ENCODE measurements around the gene MEN1. TPM values are rescaled to one million over a fixed set of nuclear protein-coding genes. Genes with fewer than 3 reads are reported as not detected.

Gene MEN1
- total RNA-seq, 1 donor from 2014 or later: 4.3 TPM

DNA sequence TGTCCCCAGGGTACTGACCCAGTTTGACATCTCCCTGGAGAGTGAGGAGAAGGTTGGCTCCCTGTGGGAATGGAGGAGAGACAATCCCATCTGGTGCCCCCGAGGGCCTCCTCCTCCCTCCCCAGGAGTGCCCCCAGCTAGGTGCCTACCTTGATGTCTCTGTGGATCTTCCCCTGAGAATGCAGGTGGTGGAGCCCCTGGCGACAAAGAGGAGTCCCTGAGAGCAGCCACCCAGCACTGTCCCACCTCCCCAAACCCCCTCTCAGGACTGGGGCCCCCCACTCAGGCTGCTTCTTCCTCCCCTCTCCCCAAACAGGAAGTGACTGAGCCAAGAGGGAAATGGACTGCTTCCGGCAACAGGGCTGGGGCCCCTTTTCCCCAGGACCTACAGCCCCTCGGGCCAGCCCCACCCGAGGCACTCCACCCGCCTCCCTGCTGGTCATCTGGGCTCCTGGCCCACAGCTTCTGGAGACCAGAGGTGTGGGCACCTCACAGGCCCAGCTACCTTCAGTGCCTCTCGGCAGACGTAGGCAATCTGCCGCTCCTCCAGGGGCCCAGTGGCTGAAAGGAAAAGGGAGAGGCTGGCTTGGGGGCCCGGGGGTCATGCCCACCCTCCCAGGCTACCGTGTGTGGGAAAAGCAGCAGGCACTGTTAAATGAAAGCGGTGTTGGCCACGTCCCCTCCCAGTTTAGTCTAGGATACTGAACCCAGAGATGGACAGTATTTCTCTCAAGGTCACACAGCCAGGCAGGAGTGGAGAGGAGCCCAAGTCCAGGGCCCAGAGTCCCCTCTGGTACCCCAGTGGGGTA, 8.6 kb downstream of the MEN1 start:
- no peak for DNase-seq (ENCODE audit: low spot score)

GRCh38 chr11:64801158-64801464, 9.2 kb downstream of the MEN1 start:
- no peak for DNase-seq (ENCODE audit: low spot score)

DNA sequence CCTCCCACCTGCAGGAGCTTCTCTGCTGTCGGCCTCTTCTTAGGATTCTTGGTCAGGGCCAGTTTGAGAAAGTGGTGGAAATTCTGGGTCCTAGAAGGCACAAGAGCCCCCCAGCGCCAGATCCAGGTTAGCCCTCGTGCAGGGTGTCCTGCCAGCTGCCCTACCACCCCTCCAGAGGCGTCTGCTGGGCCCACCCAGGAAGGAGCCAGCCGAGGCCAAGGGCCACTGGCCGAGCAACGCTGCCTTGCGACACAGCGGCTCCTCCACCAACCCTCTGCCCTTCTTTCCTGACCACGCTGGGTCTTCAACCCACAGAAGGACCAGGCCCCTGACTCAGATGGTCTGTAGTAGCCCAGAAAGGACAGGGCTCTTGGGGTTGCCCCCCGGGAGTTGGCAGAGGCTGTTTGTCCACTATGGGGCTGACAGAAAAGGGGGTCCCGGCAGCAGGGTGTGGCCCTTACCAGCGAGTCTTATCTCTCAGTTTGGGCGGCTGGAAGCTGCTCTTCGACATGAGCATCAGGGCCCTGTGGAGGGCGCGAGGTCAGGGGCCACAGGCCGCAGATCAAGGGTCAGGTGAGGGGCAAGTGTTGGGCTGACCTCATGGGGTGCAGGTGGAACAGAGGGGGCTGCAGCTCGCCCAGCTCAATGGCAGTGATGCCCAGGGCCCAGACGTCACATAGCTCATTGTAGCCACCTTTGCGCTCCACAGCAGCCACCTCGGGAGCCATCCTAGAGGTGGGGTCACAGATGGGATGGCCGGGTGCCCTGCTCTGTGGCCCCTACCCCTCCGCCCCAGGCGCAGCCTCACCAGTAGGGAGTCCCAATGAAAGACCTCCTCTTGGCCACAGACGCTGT, 9.8 kb downstream of the MEN1 start:
- DNase-seq (ENCODE audit: low spot score): no peak

- DNase-seq (ENCODE audit: low spot score): no peak
Observed at GRCh38 chr11:64799623-64800302, 10.6 kb downstream of the MEN1 start.

DNA sequence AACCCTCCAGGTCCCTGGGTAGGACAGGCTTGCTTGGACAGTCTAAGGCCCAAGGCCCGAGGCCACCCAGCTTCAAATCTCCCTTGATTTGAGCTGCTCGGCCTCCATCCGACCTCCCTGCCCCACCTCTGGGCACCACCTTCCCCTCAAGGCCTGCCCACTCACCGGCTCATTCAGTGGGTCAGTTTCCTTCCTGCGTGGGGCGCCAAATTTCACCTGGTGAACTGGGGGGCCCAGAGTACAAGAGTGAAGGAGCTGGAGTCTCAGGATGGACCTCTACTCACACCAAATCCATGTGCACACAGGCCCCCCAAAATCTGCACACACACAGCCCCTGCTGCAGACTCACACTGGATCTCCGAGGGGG, 11.1 kb downstream of the MEN1 start:
- DNase-seq (ENCODE audit: low spot score): no peak

GRCh38 chr11:64796757-64797541, 13.4 kb downstream of the MEN1 start:
- DNase-seq (ENCODE audit: low spot score): no peak

DNA sequence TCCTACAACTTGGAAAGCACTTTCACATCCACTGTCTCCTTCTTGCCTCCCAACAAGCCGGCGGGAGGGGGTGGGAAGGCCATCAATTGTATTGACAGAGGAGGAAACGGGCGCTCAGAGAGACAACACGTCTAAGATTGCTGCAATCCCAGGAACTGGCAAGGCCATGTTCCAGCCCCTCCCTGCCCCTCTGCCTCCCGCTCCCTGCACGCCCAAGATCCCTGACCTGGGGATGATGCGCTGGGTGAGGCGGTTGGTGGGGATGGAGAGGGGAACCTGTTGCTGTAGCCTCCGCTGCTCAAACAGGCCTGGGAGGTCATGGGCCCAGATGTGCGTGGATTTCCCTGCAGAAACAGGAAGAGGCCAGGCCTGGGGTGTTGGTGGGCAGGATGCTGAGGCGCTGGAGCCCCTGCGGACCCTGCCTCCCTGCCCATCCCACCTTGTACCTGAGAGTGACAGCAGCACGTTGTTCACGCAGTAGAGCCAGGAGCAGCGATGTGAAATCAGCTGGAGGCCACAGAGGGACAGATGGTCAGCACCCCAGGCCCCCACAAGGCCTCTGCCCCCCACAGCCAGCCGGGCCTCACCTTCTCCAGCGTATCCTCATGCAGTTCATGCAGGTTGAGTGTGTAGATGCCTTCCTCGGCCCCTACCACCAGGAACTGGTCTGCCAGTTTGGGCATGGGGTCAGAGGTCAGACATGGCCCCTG, 14.1 kb downstream of the MEN1 start:
- no peak for DNase-seq (ENCODE audit: low spot score)

DNA sequence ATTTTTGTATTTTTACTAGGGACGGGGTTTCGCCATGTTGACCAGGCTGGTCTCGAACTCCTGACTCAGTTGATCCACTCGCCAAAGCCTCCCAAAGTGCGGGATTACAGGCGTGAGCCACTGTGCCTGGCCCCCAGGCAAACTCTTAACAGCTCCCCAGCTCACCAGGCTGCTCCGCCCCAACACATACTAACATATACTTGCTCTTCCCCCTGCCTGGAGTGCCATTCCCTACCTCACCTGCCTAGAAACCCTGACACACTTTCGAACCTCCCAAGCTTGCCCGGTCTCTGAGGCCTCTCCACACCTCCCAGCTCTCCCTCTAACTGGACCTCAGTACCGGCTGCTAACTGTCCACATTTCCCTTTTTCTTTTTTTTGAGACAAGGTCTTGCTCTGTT, 15.8 kb downstream of the MEN1 start:
- DNase-seq (ENCODE audit: low spot score): no peak

GRCh38 chr11:64793271-64794160, 16.8 kb downstream of the MEN1 start:
- DNase-seq (ENCODE audit: low spot score): no peak

DNA sequence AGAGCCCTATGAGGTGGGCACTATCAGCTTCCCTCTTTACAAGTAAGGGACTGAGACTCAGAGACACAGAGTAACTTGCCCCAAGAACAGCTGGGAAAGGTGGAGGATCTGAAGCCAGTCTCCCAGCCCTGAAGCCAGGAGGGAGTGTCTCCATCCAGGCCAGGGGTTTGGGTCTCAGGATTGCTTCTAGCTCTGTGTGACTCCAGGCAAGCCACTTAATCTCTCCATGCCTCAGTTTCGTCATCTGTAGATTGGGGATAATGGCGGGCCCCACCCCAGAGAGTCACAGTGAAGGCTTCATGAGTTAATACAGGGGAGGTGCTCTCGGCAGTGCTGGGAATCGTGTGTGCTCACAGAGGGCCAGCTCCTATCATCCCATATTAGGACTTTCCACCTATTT, 17.9 kb downstream of the MEN1 start:
- no peak for DNase-seq (ENCODE audit: low spot score)

GRCh38 chr11:64791781-64792291, 18.5 kb downstream of the MEN1 start:
- no peak for DNase-seq (ENCODE audit: low spot score)

DNA sequence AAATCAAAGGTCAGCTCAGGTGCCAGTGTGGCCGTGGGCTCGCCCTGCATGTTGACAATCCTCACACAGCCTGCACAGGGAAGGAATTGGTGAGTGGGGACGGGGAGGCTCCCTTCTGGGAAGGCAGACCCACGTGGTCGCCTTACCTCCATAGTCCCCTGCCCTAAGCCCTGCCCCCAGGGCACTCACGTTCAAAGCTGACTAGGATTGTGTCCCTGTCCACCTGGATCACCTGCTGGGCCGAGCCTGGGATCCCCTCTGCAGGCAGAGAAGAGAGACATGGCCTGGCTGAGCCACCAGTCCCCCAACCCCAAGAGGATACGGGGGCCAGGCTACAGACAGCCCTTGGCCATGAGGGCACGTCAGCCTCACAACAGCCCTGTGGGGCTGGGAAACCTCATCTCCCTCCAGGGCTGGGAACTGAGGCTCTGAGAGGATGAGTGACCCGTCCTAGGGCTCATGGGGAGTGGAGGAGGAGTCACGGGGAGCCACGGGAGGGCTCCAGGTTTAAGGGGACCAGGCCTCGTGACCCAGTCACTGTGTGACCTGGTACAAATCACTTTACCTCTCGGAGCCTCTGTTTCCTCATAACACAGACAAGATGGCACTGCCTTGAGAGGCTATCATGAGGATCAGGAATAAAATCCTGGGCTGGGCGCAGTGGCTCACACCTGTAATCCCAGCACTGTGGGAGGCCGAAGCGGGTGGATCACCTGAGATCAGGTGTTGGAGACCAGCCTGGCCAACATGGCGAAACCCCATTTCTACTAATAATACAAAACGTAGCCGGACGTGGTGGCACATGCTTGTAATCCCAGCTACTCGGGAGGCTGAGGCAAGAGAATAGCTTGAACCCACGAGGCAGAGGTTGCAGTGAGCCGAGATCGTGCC, 19.9 kb downstream of the MEN1 start:
- DNase-seq (ENCODE audit: low spot score): no peak

GRCh38 chr11:64789331-64790204, 20.8 kb downstream of the MEN1 start:
- no peak for DNase-seq (ENCODE audit: low spot score)

- DNase-seq (ENCODE audit: low spot score): no peak
Observed at GRCh38 chr11:64788321-64789215, 21.8 kb downstream of the MEN1 start.

GRCh38 chr11:64787526-64788320, 22.6 kb downstream of the MEN1 start:
- no peak for DNase-seq (ENCODE audit: low spot score)

- no peak for DNase-seq (ENCODE audit: low spot score)
Observed at GRCh38 chr11:64786308-64786707, 24.0 kb downstream of the MEN1 start.
